Hepatocyte (in vitro differentiated cells): ENCODE results near the gene SAMD3.

ENCODE experiments used
- EZH2 ChIP-seq: fragments of 200-600 bp; sonication (generic); IDR thresholded peaks from 2 replicates; pipeline ENCODE4 v1.6.1; 2016; ENCODE audit warnings: antibody characterized with exemption, mild to moderate bottlenecking, borderline replicate concordance
- EZH2phosphoT487 ChIP-seq: fragments of 200-600 bp; sonication (generic); IDR thresholded peaks from one replicate; pipeline ENCODE4 v1.6.1; 2018; ENCODE audit warnings: antibody characterized with exemption, mild to moderate bottlenecking, low read depth, moderate library complexity; ENCODE audit not compliant: unreplicated experiment, severe bottlenecking
- TF ChIP-seq, protein P1 (sequence below): fragments of 200-600 bp; sonication (generic); IDR thresholded peaks from 2 replicates; pipeline ENCODE4 v1.5.1; 2016; ENCODE audit warnings: antibody characterized with exemption, mild to moderate bottlenecking; ENCODE audit not compliant: poor library complexity

GRCh38 chr6:130200020-130200419 lies 22.7 kb downstream of the SAMD3 start:
- TF ChIP-seq, protein P1, sequence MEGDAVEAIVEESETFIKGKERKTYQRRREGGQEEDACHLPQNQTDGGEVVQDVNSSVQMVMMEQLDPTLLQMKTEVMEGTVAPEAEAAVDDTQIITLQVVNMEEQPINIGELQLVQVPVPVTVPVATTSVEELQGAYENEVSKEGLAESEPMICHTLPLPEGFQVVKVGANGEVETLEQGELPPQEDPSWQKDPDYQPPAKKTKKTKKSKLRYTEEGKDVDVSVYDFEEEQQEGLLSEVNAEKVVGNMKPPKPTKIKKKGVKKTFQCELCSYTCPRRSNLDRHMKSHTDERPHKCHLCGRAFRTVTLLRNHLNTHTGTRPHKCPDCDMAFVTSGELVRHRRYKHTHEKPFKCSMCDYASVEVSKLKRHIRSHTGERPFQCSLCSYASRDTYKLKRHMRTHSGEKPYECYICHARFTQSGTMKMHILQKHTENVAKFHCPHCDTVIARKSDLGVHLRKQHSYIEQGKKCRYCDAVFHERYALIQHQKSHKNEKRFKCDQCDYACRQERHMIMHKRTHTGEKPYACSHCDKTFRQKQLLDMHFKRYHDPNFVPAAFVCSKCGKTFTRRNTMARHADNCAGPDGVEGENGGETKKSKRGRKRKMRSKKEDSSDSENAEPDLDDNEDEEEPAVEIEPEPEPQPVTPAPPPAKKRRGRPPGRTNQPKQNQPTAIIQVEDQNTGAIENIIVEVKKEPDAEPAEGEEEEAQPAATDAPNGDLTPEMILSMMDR = no peak
- TF ChIP-seq EZH2 (no peak), EZH2phosphoT487 (no peak)
